DMS79 treated with DMSO at 0.1 percent for 48 hours (cell line): ENCODE measurements around the gene HAP1.
"Not testable (repeated sequence)": the region's sequence is repeated elsewhere in the genome, so short reads cannot be mapped to it uniquely, and the experiment has no call there.

Source experiments
- DNase-seq: peaks from one replicate; lab custom pipeline; 2025; lab: John Stamatoyannopoulos, UW

Gene HAP1

DNA sequence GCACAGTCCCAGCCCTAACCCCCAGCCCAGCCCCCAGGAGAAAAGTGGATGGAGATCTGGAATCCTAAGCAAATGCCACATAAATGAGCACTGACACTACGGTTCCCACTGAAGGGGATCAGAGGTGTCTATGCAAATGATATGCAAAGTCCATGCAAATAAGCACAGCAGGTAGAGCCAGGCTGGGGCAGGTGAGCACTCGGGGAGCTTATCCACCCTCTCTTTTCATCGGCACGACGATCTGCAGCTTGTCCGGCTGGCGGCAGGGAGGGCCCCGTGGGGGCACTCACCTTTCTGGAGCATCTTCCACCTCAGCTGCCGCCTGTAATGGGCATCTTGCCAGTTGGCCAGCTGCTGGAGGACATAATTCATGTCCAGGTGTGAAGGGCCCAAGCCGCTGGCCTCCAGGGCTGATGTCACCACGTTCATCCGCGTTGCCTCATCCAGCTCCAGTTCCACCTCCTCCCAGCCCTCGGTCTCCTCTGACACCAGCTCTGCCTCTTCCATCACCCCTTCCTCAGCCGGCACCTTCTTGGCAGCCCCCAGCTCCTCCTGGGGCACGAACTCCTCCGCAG, 9.9 kb downstream of the HAP1 start:
- peak; percentile 19 for DNase-seq

DNA sequence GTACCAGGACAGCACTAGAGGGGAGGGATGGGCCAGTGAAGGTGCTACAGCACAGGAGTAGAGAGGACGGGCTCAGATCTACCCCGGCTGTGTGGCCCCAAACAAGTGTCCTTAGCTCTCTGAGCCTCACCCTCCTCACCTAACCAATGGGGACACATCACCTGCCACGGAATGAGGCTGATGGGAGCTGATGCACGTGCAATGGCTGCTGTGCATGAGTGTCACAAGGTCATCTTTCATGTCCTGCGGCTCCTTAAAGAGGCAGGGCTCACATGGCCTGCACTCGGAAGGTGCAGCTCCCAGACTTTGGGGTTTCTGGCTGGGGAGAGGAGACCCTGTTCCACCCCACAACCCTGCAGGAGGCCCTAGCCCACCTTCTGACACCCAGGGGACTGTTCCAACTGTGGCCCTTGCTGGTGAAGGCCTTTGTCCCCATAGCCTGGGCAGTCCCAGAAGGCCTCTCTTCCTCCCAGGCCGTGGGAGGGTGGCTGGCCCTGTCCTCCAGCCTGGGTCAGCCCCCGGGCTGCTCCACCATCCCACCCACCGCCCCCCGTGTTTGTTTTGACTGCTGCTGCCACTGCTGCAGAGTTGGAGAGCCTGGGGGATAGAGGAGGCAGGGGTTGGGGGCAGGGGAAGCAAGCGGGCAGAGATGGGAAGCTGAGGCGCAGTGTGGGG, 10.5 kb downstream of the HAP1 start:
- no peak for DNase-seq

DNA sequence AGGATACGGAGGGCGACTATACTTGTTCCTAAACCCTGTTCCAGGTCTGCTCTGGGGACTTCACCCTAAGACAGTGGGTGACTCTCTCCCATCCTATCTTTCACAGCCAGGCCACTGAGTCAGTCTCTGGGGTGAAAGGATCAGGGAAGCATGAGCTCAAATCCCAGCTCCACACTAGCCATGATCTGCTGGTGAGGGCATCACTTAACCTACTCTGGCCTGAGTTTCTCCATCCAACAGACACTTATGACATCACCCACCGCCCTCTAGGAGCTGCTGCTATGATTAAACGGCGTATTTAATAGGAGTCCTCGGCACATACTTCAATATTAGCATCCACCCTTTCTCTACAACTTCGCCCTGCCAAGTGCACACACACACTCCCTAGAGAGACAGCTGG, 12.2 kb downstream of the HAP1 start:
- no peak for DNase-seq

DNA sequence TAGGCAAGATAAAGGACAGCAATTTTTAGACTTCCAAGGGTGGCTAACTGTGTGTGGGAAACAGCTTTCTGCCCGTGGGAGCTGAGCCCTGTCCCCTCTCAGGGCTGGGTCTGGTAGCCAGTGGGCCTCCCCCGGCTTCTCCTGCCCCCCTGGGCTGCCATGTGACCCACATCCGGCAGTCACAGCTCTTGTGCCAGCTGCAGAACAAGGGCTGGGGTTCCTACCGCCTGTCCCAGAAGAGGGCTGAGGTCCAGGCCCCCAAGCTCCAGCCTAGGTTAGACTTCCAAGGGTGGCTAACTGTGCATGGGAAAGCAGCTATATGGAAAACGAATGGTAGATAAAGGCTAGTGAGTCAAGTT, 16.2 kb downstream of the HAP1 start:
- no peak for DNase-seq

DNA sequence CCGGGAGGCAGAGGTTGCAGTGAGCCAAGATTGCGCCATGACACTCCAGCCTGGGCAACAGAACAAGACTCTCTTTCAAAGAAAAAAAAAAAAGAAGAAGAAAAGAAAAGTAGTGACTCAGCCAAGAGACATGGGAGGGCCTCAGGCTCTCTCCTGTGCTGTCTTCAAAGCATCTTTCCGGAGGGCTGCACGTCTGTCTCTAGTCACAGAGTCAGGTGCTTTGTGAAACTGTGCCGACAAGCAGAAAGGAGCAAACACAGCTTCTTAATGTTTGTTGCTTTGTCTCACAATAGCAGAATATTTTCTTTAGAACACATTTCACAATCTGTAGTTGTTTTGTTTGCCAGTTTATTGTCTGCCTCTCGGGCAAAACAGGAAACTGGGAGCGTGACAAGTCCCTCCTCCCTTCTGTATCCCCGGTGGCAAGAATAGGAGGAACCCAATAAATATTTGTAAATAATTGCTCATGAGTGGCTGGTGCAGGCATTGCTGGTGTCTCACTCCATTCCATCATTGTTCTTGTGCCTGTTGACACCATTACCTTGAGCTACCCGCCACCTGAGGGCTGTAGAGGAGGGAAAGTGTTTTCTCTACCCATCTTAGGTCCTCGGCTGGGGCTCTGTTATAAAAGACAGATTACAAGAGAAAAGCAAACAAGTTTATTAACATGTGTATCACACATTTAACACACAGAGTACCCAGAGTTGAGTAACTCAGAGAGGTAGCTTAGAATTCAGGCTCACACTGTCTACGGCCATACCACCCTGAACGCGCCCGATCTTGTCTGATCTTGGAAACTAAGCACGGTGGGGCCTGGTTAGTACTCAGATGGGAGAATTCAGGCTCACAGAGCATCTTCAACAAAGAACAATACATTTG, 16.8 kb downstream of the HAP1 start:
- DNase-seq = no peak

DNA sequence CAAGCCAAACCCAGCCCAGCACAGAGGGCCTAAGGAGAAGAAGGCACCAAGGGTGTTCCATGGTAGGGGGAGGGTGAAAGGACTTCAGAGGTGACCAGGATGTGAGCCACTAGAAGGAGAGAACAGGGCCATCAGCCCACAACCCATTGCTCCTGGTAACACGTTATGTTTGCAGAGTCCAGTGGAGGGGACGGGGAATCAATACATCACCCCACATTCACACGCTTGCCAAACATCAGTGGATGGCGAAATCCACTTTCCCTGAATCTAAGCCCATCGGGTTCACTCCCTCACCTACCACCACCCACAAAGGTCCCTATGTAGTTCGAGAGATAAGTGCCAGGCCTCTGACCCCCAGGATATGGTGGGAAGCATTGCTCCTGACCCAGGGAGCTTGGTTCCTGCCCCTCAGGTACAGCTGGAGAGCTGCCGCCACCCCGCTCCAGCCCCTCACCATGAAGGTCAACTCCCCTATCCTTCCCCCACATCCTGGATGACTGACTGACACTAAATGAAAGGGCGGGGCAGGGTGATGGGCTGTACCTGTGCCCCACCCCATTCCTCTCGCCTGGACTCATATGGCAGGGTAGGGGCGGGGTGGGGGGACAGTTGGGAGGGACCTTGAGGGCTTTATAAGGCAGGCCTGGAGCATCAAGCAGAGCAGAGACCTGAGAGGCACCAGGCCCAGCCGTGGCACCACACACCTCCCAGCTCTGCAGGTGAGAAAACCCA, 22.6 kb downstream of the HAP1 start, which contains the start of gene GAST:
GAST (plus strand) TSS at position 663 of the 732 bp plus-strand sequence. CDS start 3,106 bp downstream, outside the sequence.
- DNase-seq = no peak

DNA sequence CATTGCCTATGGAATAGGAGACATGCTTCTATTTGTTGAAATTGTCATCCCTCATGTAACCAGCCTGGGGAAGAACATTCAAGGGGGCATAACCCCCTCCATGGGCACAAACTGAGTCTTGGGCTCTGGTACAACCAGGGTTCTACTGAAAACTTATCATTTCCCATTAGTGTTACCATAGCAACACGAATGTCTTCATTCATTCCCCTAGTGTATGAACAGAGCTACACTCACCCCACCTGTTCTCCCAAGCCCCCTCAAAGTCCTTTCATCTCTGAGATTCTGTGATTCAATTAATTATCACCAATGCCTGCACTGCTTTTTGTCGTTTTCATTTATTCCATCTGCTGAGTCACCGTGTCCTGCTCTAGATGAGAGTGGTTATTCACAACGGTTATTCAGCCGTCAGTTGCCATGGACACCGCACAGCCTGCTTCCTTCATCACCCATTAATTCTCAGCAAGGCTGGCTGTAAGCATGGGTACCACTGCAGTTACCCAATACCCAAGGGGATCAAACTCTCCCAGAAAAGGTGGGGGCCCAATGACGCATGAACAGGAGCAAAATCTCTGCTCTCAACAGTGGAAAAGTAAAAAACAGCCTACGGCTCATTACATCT, 23.9 kb downstream of the HAP1 start:
- DNase-seq = peak; percentile 59

DNA sequence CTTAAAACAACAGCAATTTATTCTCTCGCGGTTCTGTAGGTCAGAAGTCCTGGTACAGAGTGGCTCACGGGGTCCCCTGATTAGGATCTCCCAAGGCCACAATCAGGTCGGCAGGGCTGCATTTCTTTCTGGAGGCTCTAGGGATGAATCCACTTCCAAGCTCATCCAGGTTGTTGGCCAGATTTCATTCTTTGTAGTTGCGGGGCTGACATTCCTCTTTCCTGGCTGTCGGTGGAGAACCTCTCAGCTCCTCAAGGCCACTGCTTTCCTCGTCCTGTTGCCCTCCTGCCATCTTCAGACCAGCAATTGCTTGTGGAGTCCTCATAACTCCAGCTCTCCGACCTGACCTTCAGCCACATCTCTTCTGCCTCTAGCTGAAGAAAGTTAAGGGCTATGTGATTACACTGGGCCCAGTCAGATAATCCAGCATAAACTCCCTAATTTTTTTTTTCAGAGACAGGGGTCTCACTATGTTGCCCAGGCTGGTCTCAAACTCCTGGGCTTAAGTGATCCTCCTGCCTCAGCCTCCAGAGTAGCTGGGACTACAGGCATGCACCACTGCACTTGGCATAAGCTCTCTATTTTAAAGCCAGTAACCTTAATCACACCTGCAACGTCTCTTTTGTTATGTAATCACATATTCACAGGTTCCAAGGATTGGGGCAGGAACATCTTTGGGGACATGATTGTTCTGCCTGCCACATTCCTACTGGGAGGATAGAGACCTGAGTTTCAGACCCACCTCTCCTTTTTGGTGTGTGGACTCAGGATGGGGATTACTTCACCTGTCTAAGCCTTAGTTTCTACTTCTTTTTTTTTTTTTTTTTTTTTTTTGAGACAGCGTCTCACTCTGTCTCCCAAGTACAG, 26.4 kb downstream of the HAP1 start:
- no peak for DNase-seq

DNA sequence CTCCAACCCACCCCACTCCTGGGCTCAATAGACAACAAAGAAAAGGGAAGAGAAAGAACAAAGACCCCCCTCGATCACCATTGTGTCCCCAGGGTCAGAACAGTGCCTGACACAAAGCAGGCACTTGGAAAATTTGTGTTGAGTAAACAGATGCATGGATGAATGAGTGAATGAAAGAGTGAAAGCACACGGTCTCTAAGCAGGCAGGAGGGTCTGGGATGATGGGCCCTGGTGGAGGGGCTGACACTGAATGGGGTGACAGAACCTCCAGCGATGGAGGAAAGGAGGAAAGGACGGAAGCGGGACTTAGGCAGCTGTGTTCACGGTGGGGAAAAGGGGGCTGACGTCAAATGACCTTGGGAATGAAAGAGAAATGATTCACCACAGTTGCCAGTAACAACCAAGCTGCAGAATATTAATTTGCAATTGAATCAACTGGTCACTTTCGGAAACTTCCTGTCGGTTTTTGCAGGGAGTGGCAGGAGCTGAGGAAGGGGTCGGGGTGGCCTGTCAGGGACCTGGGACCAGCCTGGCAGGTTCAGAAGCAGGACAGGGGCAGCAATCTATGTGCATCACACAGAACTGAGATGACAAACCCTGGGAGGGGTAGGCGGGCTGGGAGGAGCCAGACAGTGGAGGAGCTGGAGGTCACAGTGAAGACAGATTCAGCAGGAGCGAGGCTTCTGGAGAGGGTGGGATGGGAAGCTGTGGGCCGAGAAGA, 29.0 kb downstream of the HAP1 start:
- DNase-seq = no peak

DNA sequence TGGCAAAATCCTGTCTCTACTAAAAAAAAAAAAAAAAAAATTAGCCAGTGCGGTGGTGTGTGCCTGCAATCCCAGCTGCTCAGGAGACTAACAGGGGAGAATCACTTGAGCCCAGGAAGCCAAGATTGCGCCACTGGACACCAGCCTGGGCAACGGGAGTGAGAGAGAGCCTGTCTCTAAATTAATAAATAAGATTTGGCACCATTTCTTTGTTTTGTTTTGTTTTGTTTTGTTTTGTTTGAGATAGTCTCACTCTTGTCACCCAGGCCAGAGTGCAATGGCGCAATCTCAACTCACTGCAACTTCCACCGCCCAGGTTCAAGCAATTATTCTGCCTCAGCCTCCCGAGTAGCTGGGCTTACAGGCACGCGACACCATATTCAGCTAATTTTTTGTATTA, 31.7 kb downstream of the HAP1 start:
- no peak for DNase-seq

DNA sequence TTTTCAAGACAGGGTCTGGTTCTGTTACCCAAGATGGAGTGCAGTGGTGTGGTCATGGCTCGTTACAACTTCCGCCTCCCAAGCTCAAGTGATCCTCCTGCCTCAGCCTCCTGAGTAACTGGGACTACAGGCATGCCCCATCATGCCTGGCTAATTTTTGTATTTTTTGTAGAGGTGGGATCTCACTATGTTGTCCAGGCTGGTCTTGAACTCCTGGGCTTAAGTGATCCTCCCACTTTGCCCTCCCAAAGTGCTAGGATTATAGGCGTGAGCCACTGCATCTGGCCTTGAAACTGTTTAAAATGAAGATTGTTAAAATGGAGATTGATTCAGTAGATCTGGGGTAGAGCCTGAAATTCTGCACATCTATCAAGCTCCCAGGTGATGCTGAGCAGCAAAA, 33.6 kb downstream of the HAP1 start:
- not testable (repeated sequence) for DNase-seq

DNA sequence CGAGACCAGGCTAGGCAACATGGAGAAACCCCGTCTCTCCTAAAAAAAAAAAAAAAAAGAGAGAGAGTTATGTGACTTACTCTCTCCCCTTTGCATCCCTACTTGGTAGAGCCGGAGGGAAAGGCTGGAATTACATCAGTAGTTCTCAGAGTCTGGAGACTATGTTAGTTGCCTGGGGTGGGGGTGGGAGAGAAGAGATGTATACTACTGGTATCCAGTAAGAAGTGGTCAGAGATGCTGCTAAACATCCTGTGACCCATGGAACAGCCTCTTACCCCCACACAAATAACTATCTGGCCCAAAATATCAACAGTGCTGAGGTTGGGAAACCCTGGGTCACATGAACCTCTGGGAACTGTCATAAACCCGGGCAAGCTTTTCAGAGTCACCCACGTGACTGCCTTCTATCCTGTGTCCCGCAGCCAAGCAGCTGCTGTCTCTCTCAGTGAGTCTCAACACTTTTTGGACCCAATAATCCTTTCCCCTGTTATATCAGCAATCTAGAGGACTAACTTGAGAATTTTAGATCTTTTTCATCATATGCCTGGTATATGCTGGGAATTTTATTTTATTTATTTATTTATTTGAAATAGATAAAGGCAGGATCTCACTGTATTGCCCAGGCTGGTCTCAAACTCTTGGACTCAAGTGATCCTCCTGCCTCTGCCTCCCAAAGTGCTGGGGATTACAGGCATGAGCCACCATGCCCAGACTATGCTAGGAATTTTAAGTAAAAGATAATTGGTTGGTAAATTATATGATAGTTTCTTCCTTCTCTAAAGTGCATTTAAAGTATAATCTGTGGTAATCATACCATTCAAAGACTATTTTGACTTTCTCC, 37.1 kb downstream of the HAP1 start:
- DNase-seq = no peak

DNA sequence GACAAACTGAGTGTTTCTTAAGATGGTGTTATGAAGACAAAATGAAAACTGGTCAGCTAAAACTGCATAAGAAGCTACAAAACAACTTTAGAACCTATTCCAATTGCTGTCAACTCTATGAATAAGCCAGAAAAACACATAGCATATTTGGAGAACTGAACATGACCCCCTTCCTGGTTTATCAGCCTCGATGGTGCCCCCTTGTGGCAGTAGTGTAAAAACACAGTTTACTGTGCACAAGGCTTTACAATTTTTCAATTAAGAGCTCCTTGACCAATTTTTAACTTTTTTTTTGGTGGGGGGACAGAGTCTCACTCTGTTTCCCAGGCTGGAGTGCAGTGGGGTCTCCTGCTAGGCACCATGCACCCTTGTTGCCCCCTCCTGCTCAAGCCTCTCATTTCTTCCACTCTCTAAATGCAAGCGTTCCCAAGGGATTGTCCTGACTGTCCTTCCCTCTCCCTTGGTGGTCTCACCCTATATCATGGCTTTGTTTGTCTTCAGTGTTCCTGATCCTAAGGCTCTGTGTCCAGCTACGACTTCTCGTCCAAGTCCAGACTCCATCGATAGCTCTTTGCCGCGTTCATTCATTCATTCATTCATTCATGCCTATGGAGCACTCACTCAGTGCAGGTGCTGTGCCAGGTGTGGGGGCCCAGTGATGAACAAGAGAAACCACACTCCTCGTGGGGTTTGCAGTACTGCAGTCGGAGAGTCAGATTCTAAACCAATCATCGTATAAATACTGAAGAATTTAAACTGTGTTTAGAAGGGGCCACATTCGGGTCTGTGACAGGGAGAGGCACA, 38.3 kb downstream of the HAP1 start:
- DNase-seq = peak; percentile 36

DNA sequence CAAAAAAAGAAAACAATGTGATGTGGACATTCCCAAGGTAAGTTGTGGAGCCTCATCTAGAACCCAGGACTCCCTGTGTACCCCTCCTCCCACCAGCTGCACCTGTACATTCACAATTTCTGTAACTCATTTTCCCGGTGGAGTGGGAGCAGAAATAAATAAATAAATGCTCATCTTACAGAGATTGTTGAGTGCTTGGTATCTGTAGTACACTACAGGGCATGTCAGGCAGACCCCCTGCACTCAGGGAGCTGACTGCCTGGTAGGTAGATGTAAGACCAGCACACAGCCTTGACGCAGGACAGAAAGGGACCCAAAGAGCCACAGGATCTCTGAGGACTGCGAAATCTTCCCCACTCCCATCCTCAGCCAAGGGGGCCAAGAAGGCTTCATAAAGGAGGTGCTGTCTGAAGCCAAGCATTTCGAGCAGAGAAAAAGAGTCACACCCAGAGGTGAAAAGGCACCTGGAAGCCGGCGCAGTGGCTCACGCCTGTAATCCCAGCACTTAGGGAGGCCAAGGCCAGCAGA, 39.2 kb downstream of the HAP1 start:
- DNase-seq = no peak

DNA sequence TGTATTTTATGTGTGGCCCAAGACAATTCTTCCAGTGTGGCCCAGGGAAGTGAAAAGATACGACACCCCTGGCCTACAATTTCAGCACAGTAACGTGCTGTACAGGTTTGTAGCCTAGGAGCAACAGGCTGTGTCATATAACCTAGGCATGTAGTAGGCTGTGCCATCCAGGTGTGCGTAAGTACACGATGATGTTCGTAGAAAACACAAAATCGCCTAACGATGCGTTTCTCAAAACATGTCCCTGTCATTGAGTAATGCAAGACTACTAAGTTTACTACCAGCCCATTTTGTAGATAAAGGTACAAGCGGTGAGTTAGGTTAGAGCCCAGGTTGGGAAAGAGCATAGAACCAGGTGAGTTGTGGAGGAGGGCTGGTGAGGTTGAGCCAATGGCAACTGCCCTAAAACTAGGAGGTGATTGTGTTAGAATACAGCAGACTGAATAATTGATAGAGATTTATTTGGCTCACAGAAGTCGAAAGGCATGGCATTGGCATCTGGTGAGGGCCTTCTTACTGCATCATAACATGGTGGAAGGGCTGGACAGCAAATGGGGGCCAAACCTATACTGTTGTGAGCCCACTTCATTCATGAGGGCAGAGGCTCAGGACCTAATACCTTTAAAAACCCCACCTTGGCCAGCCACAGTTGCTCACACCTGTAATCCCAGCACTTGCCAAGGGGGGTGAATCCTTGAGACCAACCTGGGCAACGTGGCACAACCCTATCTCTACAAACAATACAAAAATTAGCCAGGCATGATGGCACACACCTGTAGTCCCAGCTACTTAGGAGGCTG, 41.5 kb downstream of the HAP1 start:
- no peak for DNase-seq

DNA sequence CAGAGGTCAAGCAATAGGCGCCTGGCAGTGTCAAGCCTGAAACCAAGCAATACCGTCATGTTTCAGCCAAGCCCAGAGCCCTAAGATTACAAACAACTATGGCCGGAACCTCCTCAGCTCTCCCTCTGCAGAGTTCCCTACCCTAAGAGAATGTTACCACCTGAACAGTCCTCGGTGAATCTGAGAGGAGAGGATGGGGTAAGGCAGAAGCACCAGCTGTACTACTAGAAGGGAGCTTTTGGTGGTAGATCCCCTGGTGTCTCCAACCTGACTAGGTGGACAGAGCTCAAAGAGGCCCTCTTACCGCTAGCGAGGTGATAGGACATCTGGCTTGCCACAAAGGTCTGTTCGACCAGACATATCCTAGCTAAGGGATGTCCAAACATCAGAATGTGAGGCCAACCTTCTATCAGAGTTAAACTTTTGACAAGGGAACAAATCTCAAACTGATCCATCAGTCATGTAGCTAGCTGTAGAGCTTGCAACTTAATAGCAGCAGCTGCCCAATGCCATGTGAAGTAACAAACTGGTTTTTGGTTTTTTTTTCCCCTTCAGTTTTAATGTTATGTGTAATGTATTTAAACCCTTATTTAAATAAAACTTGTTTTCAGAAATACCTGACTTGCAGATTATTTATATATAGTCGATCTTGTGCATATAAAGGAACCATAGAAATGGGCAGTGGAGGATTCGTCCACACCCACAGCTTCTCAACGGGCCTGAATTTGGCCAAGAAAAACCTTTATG, 43.2 kb downstream of the HAP1 start:
- no peak for DNase-seq

DNA sequence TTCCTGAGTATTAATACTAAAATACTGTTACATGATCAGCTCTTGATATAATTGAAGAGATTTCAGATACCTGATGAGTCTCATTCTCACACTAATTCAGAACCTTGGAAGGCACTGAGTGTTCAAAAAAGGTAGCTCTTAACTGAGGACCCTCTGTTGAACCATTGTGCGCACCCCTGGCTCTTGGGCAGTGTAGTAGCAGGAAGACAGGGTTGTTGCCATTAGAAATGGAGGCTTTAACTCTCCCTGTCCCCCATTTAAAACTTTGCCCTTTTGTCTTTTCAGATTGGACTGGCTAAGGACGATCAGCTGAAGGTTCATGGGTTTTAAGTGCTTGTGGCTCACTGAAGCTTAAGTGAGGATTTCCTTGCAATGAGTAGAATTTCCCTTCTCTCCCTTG, 43.9 kb downstream of the HAP1 start:
- no peak for DNase-seq
